22Rv1 (cell line): ENCODE data around the gene CREB5.

Experiments
- H3K27ac ChIP-seq: fragments of 450-650 bp; 2 replicates; pipeline ENCODE4 v1.5.1; 2017
- ZFX ChIP-seq: fragments of 450-650 bp; IDR thresholded peaks from 2 replicates; pipeline ENCODE4 v1.6.1; 2017; ENCODE audit warnings: antibody characterized with exemption, borderline replicate concordance
- TF ChIP-seq, protein P1 (sequence below): fragments of 450-650 bp; IDR thresholded peaks from 2 replicates; pipeline ENCODE4 v1.5.1; 2017; ENCODE audit warnings: mild to moderate bottlenecking

The CREB5 gene

DNA sequence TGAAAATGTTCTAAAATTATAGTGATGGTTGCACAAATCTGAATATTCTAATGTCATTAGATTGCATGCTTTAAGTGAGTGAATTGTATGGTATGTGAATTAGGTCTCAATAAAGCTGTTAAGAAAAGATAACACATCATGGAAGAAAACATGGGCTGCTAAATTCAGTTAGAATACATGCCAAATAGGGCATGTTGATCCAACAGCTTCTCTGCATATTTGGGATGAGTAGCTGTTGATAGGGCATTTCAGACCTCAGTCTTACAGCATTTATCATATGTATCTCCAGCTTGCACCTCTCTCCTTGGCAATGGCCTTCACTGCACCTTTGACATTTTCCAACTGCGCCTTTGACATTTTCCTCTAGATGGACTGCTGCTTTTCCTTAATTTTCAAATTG, 13.2 kb downstream of the CREB5 start:
- TF ChIP-seq, protein P1, sequence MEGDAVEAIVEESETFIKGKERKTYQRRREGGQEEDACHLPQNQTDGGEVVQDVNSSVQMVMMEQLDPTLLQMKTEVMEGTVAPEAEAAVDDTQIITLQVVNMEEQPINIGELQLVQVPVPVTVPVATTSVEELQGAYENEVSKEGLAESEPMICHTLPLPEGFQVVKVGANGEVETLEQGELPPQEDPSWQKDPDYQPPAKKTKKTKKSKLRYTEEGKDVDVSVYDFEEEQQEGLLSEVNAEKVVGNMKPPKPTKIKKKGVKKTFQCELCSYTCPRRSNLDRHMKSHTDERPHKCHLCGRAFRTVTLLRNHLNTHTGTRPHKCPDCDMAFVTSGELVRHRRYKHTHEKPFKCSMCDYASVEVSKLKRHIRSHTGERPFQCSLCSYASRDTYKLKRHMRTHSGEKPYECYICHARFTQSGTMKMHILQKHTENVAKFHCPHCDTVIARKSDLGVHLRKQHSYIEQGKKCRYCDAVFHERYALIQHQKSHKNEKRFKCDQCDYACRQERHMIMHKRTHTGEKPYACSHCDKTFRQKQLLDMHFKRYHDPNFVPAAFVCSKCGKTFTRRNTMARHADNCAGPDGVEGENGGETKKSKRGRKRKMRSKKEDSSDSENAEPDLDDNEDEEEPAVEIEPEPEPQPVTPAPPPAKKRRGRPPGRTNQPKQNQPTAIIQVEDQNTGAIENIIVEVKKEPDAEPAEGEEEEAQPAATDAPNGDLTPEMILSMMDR, result no peak
- H3K27ac ChIP-seq, result no peak overlapping the region

DNA sequence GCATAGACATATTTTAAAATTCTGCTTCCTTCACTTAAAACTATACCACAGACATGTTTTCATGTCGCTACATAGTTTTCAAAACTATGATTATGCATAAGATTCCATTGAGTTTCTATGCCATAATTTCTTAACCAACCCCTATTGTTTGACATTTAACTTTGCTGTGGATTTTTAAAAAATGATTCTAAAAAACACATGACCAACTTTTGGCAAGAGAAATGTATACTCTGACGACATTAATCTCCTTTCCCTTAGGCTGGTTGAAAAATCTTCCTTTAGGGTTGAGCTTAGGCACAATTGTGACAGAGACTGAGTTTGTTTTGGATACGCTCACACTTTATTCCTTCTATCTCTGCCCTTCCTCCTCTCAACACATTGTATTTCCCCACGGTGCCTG, 14.9 kb downstream of the CREB5 start:
- H3K27ac ChIP-seq, result no peak overlapping the region
- TF ChIP-seq ZFX, result no peak
- TF ChIP-seq, protein P1, result no peak

DNA sequence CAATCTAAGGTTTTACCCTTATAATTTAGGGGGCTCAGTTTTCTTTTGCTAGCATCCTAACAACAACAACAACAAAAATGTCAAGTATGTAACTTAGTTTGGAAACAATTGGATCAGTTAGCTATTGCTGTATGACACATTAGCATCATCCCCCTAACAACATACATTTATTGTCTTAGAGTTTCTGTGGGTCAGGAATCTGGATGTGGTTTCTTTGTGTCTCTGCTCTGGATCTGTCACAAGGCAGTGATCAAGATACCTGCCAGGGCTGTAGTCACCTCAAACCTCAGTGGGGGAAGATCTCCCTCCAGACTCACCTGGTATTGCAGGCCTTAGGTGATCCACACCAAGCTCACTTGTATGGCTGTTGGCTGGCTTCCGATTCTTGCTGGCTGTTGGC, 18.3 kb downstream of the CREB5 start:
- TF ChIP-seq, protein P1, result no peak
- TF ChIP-seq ZFX, result no peak
- H3K27ac ChIP-seq, result no peak overlapping the region

DNA sequence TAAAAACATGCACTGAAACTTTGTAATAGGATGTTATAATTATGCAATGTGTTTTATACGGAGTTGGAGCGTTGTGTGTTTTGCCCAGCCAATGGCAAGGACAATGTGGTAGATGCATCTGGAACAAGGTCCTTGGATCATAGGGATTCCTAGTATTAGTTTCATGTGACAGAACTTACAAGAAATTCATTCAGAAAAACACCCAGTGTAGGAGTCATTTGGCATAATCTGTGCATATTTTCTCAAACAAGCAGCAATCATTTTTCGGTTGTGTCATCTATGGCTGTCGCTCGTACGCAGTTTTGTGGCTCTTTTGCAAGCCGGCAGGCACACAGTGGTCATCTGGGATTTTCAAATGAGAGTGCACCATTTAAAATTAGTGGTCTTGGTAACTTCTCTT, 19.8 kb downstream of the CREB5 start:
- no peak overlapping the region for H3K27ac ChIP-seq
- TF ChIP-seq, protein P1, result no peak
- no peak for TF ChIP-seq ZFX

DNA sequence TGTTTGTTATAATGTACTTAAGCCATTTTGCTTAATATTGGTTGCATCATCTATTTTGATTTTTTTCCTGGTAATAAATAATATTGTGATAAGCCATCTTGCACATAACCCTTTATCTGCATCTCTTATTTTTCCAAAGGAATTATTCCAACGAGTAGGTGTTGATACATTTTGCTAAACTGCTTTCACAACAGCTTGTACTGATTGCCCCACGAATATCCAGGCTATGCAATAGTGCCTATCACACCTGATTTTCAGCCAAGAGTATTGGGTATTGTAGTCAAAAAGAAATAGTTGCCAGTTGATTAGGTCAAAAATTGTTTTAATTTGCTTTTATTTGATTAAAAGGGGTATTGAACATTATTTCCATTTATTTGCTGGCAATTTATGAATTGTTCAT, 20.7 kb downstream of the CREB5 start:
- TF ChIP-seq, protein P1, result no peak
- H3K27ac ChIP-seq, result no peak overlapping the region

DNA sequence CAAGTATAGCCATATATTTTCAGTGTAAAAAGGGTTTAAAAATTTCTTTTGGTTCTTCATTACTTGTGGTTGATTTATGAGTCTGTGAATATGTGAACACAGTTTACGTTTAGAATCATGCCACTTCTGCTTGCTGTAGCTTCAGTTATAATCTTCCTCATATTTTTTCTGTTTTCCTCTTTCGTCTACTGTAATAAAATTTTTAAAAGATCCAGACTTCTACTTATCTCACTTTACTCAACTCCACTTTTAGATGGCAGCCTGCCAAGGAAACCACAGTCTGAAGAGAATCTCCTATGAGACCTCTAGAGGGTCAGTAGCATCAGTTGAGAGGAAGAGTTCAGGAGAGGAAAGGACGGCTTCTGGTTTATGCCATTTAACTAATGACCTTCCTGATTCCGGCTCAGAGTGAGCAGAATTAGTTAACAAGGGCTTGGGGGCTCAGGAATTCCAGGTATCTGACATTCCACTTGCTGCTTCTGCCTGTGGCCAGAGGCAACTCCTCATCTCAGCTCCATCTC, 21.4 kb downstream of the CREB5 start:
- no peak for TF ChIP-seq ZFX
- TF ChIP-seq, protein P1, result no peak
- H3K27ac ChIP-seq, result no peak overlapping the region

DNA sequence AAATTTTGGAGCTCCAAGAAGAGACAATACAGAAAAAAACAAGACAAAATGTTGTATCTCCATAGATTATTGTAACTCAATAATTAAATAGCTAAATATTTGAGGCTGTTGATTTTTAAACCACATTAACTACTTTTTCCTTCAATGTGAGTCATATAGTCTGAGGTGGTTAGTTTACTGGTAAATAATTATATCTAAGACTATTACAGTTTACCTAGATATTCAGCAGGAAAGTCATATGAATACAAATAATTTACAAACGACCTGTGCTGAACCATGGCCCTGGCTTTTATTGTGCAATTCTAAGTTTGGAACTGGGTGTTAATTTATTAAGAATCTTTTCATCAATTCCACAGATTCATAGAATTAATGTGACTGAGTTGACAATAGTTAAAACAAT, 22.2 kb downstream of the CREB5 start:
- no peak for TF ChIP-seq ZFX
- TF ChIP-seq, protein P1, result no peak
- no peak overlapping the region for H3K27ac ChIP-seq
